Stimulated activated CD4-positive, alpha-beta T cell treated with anti-CD3 and anti-CD28 coated beads, TNF-alpha, amount 100 ng/mL, for 48 hours (primary cell): ENCODE measurements around the gene TNIP2.

Experiments
- DNase-seq, 3 donors: peaks; one replicate each; pipeline ENCODE4 v3.0.0-alpha.2; 2020; ENCODE audit warnings: low read depth in 3 of 3

Gene TNIP2

GRCh38 chr4:2721586-2721985, 34.5 kb downstream of the TNIP2 start:
- no peak for DNase-seq

- DNase-seq = no peak
Observed at GRCh38 chr4:2716236-2716635, 39.9 kb downstream of the TNIP2 start.

- DNase-seq = no peak
Observed at GRCh38 chr4:2715426-2715825, 40.7 kb downstream of the TNIP2 start.

- DNase-seq = no peak
Observed at GRCh38 chr4:2714918-2715317, 41.2 kb downstream of the TNIP2 start.

GRCh38 chr4:2714061-2714770, 41.9 kb downstream of the TNIP2 start:
- peak in 1 of 3 donors; percentile 24 for DNase-seq

- no peak for DNase-seq
Observed at GRCh38 chr4:2713337-2713736, 42.8 kb downstream of the TNIP2 start.

GRCh38 chr4:2712261-2712842, 43.8 kb downstream of the TNIP2 start:
- no peak for DNase-seq

- DNase-seq = no peak
Observed at GRCh38 chr4:2702770-2703169, 53.4 kb downstream of the TNIP2 start.

GRCh38 chr4:2702361-2702760, 53.8 kb downstream of the TNIP2 start:
- DNase-seq = no peak

GRCh38 chr4:2700031-2700430, 56.1 kb downstream of the TNIP2 start:
- DNase-seq = no peak

GRCh38 chr4:2699534-2699933, 56.6 kb downstream of the TNIP2 start:
- no peak for DNase-seq

- no peak for DNase-seq
Observed at GRCh38 chr4:2698951-2699505, 57.1 kb downstream of the TNIP2 start.

GRCh38 chr4:2698504-2698903, 57.6 kb downstream of the TNIP2 start:
- DNase-seq = no peak

- DNase-seq = no peak
Observed at GRCh38 chr4:2697995-2698414, 58.1 kb downstream of the TNIP2 start.

GRCh38 chr4:2696423-2696822, 59.7 kb downstream of the TNIP2 start:
- no peak for DNase-seq

GRCh38 chr4:2695346-2696060, 60.6 kb downstream of the TNIP2 start:
- DNase-seq = no peak

- DNase-seq = no peak
Observed at GRCh38 chr4:2694691-2695090, 61.4 kb downstream of the TNIP2 start.

GRCh38 chr4:2691952-2692435, 64.1 kb downstream of the TNIP2 start:
- DNase-seq = no peak
